ENCODE results near the gene TEX52. TPM values are rescaled to one million over a fixed set of nuclear protein-coding genes. Genes with fewer than 3 reads are reported as not detected.
A peak's percentile ranks its signal among the peaks of the same experiment; 100 is the strongest.

TEX52 gene
- total and polyA plus RNA-seq, 2 of the 13 experiments (the other 11 are each of a cell fraction or from before 2014, with no cell fraction given), result 0.05 TPM; not detected in 1

- TF ChIP-seq HMGXB4 (CRISPR knock-in tag; IDR thresholded peaks at IDR 0.05; ENCODE audit: borderline replicate concordance in 1 of 2, low read depth in 1 of 2) (peak; percentile 31 to 49; a peak in 1 of 4 replicates), GATAD2A (CRISPR knock-in tag; IDR thresholded peaks at IDR 0.05) (peak; percentile 59), MIXL1 (CRISPR knock-in tag; IDR thresholded peaks at IDR 0.05) (no peak), SMARCC2 (IDR thresholded peaks at IDR 0.05) (no peak), ATF6 (CRISPR knock-in tag; conservative IDR thresholded peaks at IDR 0.05) (no peak), SNRNP70 (IDR thresholded peaks at IDR 0.05; ENCODE audit: low read depth, low read length) (no peak)
Observed at GRCh38 chr12:2813214-2814185, 43.3 kb downstream of the TEX52 start (continued).

Data from HepG2 (cell line).